Activated CD8-positive, alpha-beta memory T cell treated with anti-CD3 and anti-CD28 coated beads, Interleukin-2, amount 10 ng/mL, durations not matched to agents 7 days and 5 days (primary cell): ENCODE data around the gene FN3K. TPM values are rescaled to one million over a fixed set of nuclear protein-coding genes. Genes with fewer than 3 reads are reported as not detected.

Experiments
- ATAC-seq: fragments of 150-1000 bp; cut with Tn5 transposase; one replicate; pipeline ENCODE4 v1.10.0; 2021; ENCODE audit warnings: moderate library complexity
- CTCF ChIA-PET: fragments of 350-600 bp; sonication (Branson Sonifier 250); formaldehyde crosslinking; loops from one replicate; lab custom pipeline; 2021; ENCODE audit warnings: antibody characterized with exemption; lab: Charles Lee
- DNase-seq: peaks from one replicate; pipeline ENCODE4 v3.0.0-alpha.2; 2020
- H3K27ac Mint-ChIP-seq: one replicate; pipeline ENCODE4 v1.8.0; 2021; ENCODE audit warnings: mild to moderate bottlenecking, mixed read lengths
- H3K27me3 Mint-ChIP-seq: one replicate; pipeline ENCODE4 v1.8.0; 2021; ENCODE audit warnings: mixed read lengths
- H3K36me3 Mint-ChIP-seq: one replicate; pipeline ENCODE4 v1.8.0; 2021; ENCODE audit warnings: mild to moderate bottlenecking, mixed read lengths
- H3K4me1 Mint-ChIP-seq: one replicate; pipeline ENCODE4 v1.8.0; 2021; ENCODE audit warnings: mixed read lengths
- H3K4me3 Mint-ChIP-seq: one replicate; pipeline ENCODE4 v1.8.0; 2021; ENCODE audit warnings: mild to moderate bottlenecking, moderate library complexity, mixed read lengths
- H3K9me3 Mint-ChIP-seq: one replicate; pipeline ENCODE4 v1.8.0; 2022; ENCODE audit warnings: low read depth, mixed read lengths
- total RNA-seq, 2 experiments: library from RNA; stranded (reverse); gene quantifications; one replicate each; pipeline ENCODE4 v1.2.3, GENCODE V29; 2021

The FN3K gene
- total RNA-seq, 2 experiments from 2014 or later: 1.2 to 2.7 TPM

GRCh38 chr17:82793974-82794630, 58.7 kb downstream of the FN3K start:
- ATAC-seq (no peak), DNase-seq (no peak)
- H3K4me3 Mint-ChIP-seq: no peak overlapping the region
- peaks cover 3% of the 10 kb centered on the region for H3K36me3 Mint-ChIP-seq
- no peaks in the 10 kb centered on the region for H3K27me3 Mint-ChIP-seq
- H3K4me1 Mint-ChIP-seq: no peaks in the 10 kb centered on the region
- CTCF ChIA-PET: no interaction called here
- no peak overlapping the region for H3K27ac Mint-ChIP-seq
- H3K9me3 Mint-ChIP-seq: no peaks in the 10 kb centered on the region

GRCh38 chr17:82794781-82795482, 59.5 kb downstream of the FN3K start:
- CTCF ChIA-PET: no interaction called here
- H3K9me3 Mint-ChIP-seq: no peaks in the 10 kb centered on the region
- H3K4me3 Mint-ChIP-seq: no peak overlapping the region

DNA sequence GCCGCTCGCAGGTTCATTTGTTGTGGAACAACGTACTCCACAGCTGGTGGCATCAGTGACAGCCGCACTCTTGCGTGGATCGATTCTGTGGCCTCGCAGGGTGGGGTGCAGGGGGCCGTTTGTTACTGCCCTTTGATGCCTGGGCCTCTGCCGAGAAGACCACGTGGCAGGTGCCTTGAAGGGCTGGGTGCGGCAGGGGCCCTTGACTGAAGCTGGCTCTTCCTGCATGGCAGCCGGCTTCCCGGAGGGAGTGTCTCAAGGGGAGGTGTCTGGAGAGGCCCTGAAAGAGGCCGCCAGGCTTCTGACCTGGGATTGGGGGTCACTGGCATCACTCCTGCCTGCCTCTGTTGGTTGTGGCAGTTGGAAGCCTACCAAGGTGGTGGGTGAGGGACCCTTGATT, 60.2 kb downstream of the FN3K start:
- CTCF ChIA-PET: no interaction called here
- no peak overlapping the region for H3K4me3 Mint-ChIP-seq
- H3K9me3 Mint-ChIP-seq: no peaks in the 10 kb centered on the region
- H3K36me3 Mint-ChIP-seq: peaks cover 12% of the 10 kb centered on the region
- H3K27me3 Mint-ChIP-seq: no peaks in the 10 kb centered on the region
- DNase-seq: no peak
- no peak for ATAC-seq
- no peaks in the 10 kb centered on the region for H3K4me1 Mint-ChIP-seq
- H3K27ac Mint-ChIP-seq: no peak overlapping the region

More at GRCh38 chr17:82794781-82795482, 59.5 kb downstream of the FN3K start:
- peaks cover 5% of the 10 kb centered on the region for H3K36me3 Mint-ChIP-seq
- H3K4me1 Mint-ChIP-seq: no peaks in the 10 kb centered on the region
- no peaks in the 10 kb centered on the region for H3K27me3 Mint-ChIP-seq
- DNase-seq (no peak), ATAC-seq (no peak)
- H3K27ac Mint-ChIP-seq: no peak overlapping the region

GRCh38 chr17:82797061-82797460, 61.6 kb downstream of the FN3K start:
- Mint-ChIP-seq H3K4me1 (no peaks in the 10 kb centered on the region), H3K27me3 (no peaks in the 10 kb centered on the region), H3K27ac (no peak overlapping the region), H3K9me3 (peaks cover 6% of the 10 kb centered on the region), H3K36me3 (peaks cover 24% of the 10 kb centered on the region), H3K4me3 (no peak overlapping the region)
- DNase-seq: no peak
- CTCF ChIA-PET: no interaction called here
- ATAC-seq: no peak

- Mint-ChIP-seq H3K4me1 (no peaks in the 10 kb centered on the region), H3K27ac (no peak overlapping the region), H3K4me3 (no peak overlapping the region), H3K9me3 (peaks cover 6% of the 10 kb centered on the region), H3K27me3 (no peaks in the 10 kb centered on the region), H3K36me3 (peaks cover 27% of the 10 kb centered on the region)
- CTCF ChIA-PET: no interaction called here
- DNase-seq: no peak
- no peak for ATAC-seq
Measured at GRCh38 chr17:82798752-82799151, 63.3 kb downstream of the FN3K start.

DNA sequence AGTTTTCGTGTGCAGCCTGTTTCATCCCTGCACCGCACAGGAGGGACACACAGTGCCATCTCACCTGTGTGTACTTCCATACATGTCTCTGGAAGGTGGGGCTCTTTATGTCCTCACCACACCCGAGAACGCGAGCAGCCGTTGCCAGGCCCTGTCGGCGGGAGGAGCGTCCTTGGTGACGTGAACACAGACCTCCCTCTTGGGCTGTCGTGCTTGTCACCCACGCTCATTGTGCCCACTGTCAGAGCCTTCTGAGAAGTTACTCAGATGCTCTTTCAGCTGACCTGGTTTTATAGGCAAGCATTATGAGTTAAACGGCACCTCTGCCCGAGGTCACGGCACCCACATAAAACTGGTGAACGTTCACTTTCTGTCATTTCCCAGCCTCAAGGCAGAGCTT, 64.2 kb downstream of the FN3K start:
- DNase-seq (no peak), ATAC-seq (no peak)
- peaks cover 6% of the 10 kb centered on the region for H3K9me3 Mint-ChIP-seq
- peaks cover 27% of the 10 kb centered on the region for H3K36me3 Mint-ChIP-seq
- H3K4me3 Mint-ChIP-seq: no peak overlapping the region
- CTCF ChIA-PET: no interaction called here
- no peak overlapping the region for H3K27ac Mint-ChIP-seq
- no peaks in the 10 kb centered on the region for H3K4me1 Mint-ChIP-seq
- H3K27me3 Mint-ChIP-seq: no peaks in the 10 kb centered on the region

Other genes with a start within 250 kb of the FN3K start
- 10 to 100 TPM; 81.7 to 85.1 TPM for gene FOXK2, start 215.9 kb upstream of the FN3K start, total RNA-seq
- gene WDR45B, start 87.2 kb upstream of the FN3K start, total RNA-seq: 10 to 100 TPM; 37.0 to 41.4 TPM
- gene RAB40B, start 36.9 kb upstream of the FN3K start, total RNA-seq: 1 to 10 TPM in 1 of 2 experiments, under 1 TPM in 1; 0.47 to 1.4 TPM
- gene FN3KRP, start 18.9 kb upstream of the FN3K start, total RNA-seq: 10 to 100 TPM; 34.8 to 35.3 TPM
- 100 to 1,000 TPM; 105 to 157 TPM for gene TBCD, start 16.4 kb downstream of the FN3K start, total RNA-seq
- not detected for gene ZNF750, start 104.4 kb downstream of the FN3K start, total RNA-seq